Colon (tissue), 2 donors: ENCODE results near the gene NBPF1.
A peak's percentile ranks its signal among the peaks of the same experiment; 100 is the strongest.
"Not testable (repeated sequence)": the region's sequence is repeated elsewhere in the genome, so short reads cannot be mapped to it uniquely, and the experiment has no call there.

Experiments used
- FAIRE-seq: peaks from 2 replicates; lab custom pipeline; 2012; peaks lifted over from hg19 to GRCh38; lab: Jason Lieb, UNC
- donor health status: control.
- donor health status: control.

The NBPF1 gene

DNA sequence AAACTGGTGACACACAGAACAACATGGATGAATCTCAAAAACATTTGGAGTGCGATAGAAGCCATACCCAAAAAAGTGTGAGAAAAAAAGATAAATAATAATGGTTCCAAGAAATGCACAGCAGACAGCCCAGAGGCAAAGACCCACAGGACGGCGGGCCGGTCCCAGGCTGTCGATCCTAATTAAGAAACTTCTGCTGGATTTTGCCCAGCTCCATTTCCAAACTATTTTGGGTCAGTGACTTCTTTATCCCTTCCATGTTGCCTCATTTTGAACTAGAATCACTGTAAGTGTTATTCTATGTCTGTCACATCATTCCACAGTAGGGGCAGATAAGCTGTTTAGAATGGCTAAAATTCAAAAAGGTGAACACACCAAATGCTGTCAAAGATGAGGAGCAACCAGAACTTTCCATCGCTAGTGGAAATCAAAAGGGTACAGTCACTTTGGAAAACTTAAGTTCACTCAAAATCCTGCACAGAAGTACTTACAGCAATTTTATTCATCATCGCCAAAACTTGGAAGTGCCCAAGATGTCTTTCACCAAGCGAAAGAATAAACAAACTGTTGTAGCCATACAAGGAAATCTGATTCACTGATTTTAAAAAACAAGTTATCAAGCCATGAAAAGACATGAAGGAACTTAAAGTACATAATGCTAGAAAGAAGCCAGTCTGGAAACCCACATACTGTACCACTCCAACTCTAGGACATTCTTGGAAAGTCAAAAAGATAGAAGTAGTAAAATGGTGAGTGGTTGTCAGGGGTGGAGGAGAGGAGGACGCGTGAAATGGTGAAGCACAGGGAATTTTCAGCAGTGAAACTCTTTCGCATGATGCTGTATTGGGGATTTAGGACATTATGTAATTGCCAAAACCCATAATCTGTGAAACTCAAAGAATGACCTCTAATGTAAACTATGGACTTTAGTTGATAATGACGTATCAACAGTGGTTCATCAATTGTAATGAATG is 7.5 kb downstream of the NBPF1 start:
- FAIRE-seq: no peak

- no peak for FAIRE-seq
These were observed 8.2 kb downstream of the NBPF1 start for GRCh38 chr1:16605213-16605525.

GRCh38 chr1:16604514-16605212 is 8.7 kb downstream of the NBPF1 start:
- FAIRE-seq: peak; percentile 97

DNA sequence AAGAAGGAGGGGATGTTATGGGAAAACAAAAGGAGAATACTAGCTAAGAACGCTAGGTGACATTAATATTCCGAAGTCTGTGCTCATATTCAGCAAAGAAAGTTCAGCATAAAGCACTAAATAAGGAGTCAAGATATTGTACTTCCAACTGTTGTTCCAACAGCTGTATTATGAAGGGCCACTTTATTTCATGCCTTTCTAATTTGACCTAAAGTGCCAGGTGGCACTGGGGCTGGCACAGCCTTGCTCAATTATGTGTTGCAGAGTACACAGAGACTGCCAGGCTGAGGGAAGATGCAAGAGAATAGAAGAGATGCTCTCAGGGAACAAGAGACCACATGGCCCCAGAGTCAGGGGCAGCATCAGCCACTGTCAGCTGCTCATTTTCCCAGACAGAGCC is 9.7 kb downstream of the NBPF1 start:
- not testable (repeated sequence) for FAIRE-seq

DNA sequence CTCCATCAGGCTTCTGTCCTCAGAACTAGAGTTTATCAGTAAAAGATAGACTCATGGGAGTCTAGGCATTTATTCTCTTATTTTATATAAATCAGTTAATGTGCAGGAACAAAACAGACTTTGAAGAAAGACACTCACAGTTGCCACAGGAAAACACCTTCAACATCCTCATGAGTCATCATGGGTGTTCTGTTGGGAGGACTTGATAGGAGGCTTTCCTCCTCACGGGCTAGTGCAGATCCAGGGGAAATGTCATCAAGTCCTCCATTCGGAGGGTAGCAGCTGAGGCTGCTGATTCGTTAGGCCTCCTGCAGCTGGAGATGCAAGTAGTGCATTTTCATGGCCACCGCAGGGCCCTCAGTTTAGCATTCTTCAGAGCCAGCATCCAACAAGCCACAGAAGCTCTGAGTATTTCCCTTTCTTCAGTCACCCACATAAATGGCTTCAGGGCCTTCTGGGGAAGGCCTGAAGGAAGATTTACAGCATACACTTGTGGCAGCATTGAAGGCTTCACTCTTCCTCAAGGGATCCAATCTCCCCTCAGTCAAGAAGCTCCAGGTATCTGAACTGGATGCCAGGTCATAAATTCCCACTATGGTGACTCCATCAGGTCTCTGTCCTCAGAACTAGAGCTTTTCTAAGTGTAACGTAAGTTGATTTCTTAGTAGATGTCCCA is 10.9 kb downstream of the NBPF1 start:
- not testable (repeated sequence) for FAIRE-seq

DNA sequence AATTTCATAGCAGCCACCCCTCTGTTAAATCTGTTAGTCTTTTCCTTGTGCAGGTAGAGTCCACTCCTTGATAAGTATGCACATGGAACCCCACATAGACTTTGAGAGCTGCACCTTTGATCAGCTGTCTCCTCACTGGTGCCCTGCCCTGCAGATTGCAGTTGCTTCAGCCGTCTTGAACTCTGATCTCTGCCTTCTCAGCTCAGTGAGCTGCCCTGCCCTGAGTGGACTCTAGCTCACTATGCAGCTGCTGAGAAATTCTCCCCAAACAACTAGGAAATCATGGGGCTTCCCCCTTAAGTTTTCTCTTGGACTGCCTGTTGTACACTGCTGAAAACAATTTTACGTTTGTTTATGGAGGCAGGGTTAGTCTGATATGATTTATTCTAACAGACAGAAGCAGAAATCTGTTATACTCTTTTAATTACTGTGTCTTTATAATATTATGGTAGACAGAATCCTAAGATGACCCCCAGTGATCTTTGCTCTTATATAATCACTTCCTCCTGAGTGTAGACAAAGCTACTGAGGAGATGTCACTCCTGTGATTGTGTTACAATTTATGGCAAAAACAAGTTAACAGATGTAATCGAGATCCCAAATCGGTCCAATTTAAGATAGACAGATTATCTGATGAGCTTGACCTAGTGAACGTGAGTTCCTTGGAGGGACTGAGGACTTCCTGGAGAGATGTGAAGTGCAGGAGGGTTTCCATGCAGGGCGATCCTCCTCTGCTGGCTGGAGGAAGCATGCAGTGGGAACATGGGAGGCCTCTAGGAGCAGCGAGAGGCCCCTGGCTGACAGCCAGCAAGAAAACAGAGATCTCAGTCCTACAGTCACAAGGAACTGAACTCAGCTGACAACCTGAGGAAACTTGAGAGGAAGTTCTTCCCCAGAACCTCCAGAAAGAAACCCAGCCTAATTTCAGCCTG is 12.2 kb downstream of the NBPF1 start:
- peak; percentile 61 for FAIRE-seq

DNA sequence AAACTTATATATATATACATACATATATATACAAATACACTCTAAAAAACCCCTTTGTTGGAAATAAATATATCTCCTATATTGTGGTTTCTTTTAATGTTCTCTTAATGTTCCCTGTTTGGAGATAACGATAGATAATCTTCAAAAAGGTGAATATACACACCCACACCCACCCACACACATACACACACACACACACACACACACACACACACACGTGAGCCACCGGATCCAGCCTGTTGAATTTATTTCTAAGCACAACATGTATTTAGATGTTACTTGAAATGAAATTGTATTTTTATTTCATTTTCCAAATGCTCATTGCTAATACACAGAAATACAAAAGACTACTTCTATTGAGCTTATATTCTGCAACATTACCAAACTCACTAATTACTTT is 14.0 kb downstream of the NBPF1 start:
- FAIRE-seq: not testable (repeated sequence)

- FAIRE-seq: not testable (repeated sequence)
These were observed 18.1 kb downstream of the NBPF1 start for GRCh38 chr1:16595216-16595615.

- FAIRE-seq: not testable (repeated sequence)
These were observed 21.5 kb downstream of the NBPF1 start for GRCh38 chr1:16591845-16592244.

- not testable (repeated sequence) for FAIRE-seq
These were observed 25.3 kb downstream of the NBPF1 start for GRCh38 chr1:16588081-16588480.

DNA sequence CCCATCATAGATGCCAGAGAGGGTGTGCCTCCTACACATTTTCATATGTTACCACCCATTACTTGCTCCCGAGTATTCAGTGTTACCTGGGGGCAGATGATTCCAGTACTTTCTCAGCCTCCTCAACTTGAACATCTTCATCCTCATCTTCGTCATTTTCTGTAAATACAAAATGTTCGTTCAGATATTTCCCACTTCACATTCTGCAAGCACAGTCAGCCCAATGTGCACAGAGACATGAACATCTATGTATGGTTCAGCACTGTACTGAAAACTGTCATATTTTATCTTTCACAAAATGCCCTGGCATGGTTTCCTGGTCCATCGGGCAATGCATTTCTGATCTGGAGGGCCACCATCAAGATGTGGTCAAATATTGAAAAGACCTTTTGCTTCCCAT is 25.7 kb downstream of the NBPF1 start:
- not testable (repeated sequence) for FAIRE-seq

DNA sequence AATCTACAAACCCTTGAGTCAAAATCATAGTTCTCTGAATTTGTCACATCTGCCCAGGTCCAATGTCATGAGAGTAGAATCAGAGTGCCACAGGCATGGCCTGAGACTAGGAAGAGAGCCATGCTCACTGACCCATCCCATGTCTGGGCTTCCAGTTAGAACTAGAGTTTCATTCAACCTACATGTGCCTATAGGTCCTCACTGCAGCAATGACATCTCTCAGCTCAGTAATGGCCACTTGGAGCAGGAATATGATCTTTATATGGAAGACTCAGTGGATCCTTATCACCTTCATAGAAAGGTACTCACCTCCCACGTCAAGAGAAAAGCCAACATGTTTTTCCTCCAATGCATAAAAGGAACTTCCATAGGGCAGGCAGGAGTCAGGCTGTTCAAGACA is 48.0 kb downstream of the NBPF1 start:
- not testable (repeated sequence) for FAIRE-seq

DNA sequence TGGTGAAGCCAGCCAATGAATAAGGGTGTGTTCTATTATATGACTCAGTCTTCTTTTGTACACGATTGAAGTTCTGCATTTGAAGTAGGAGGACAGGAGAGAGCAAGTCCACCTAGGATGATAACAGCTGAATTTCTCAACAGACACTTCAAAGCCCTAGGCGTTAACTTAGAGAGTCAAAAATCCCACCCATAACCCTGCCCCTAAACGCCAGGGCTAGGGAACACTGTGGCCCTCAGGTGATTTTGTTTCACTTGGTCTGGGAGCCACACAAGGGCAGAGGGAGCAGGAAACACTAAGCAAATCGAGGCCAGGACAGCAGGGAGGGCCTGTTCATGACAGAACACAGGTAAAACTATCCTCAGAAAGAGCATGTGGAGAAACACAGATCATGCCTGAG is 52.3 kb downstream of the NBPF1 start:
- not testable (repeated sequence) for FAIRE-seq

DNA sequence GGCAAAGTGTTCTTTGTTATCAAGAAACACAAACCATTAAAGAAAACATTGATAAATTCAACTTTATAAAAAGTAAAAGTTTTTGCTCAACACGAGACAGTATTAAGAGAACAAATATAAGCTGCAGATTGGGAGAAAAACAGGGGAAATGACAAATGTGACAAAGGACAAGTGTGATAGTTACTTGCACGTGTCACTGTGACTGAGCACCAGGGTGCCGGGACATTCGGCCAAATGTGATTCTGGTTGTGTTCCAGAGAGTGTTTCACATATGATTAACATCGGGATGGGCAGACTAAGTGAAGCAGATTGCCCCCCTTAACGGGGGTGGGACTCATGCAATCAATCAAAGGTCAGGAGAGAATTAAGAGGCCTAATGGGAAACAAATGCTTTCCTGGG is 52.9 kb downstream of the NBPF1 start:
- not testable (repeated sequence) for FAIRE-seq

DNA sequence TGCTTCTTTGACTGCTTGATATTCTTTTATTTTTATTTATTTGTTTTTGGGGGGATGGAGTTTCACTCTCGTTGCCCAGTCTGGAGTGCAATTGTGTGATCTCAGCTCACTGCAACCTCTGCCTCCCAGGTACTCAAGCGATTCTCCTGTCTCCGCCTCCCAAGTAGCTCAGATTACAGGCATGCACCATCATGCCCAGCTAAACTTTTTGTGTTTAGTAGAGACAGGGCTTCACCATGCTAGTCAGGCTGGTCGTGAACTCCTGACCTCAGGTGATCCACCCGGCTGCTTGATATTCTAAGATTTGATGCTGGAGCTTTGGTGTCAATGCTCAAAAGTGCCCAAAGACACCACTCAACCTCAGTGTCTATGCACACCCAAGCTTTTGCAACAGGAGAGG is 53.7 kb downstream of the NBPF1 start:
- not testable (repeated sequence) for FAIRE-seq

DNA sequence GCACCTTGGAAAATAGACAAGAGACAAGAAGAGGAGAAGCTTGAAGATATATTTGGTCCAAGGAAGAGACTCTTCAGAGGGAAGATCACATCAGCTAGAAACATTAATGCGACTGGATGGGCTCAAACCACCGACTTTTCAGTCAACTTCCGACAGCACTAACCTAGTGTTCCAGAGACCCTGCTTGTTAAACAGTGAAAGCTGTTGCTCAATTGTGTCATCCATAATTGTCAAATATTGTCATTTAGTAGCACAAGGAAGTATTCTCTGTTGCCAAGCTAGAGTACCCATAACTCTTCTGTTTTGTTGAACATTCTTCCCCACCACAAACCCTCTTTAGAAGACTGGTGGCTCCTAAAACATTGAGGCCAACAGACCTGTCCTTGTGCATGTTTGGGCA is 56.3 kb downstream of the NBPF1 start:
- not testable (repeated sequence) for FAIRE-seq

DNA sequence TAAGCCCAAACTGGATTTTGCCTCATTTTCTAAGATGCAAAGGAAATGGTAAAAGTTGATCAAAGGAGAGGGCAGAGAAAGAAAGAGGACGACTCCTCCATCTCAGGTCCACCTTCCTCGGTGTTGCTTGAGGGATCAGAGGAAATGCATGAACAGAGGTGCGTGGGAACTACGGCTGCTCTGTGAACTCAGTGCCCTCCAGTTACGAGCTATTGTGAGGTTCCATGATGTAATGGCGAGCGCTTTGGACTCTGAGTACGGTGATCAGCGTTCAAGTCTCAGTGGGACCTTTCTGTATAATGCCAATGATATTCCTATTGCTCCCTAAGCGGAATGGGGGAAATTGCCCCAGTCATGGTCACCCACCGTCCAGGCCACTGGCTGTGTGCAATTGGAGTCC is 60.1 kb downstream of the NBPF1 start:
- not testable (repeated sequence) for FAIRE-seq

GRCh38 chr1:16550212-16550918 is 63.0 kb downstream of the NBPF1 start:
- FAIRE-seq: not testable (repeated sequence)

DNA sequence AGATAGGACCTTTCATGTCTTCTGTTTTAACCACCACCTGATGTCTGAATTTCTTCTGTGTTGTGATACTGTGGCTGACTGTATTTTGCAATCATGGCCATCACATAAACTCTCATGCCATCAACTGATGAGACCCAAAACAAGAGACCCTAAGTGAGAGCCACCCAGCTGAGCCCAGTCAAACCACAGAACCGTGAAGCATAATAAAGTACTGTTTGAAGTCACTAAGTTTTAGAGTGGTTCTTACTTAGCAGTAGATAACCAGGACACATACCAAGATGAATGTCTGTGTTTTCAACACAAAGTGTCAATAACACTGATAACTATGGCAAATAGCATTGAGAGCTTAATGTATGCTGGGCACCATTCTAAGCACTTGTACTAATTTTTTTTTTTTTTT is 63.8 kb downstream of the NBPF1 start:
- not testable (repeated sequence) for FAIRE-seq

DNA sequence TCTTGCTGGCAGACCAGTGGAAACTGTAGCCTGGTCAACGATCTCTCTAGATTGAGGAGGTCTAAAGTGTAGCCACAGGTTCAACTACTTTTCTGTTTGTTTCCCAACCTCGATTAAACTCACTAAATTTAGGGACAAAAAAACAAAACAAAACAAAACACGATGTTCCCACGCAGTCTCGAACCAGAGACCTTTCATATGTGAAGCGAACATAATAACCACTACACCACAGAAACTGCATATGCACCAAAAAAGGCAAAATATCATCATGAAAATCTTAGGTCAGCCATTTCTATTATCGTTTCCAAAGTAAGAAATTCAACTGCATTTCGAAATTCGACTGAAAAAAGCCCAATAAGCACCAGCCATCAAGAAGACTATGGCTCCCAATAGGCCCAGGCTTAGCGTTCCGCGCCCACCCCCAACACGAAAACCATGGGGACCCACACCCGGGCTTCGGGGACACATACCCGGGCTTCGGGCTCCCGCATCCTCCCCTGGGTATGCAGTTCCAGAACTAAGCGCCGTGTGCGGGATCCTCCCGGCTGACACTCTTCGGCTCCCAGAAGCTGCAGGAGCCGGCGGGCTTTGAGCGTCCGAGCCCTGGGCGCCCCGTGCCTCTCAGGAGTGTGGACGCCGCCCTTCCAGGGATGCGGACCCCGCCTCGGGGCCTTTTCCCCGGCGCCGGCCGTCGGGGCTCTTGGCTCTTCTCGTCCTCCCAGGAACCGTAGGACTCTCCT is 65.7 kb downstream of the NBPF1 start:
- FAIRE-seq: not testable (repeated sequence)
